ENCODE measurements around the gene RAI14.

Gene RAI14

DNA sequence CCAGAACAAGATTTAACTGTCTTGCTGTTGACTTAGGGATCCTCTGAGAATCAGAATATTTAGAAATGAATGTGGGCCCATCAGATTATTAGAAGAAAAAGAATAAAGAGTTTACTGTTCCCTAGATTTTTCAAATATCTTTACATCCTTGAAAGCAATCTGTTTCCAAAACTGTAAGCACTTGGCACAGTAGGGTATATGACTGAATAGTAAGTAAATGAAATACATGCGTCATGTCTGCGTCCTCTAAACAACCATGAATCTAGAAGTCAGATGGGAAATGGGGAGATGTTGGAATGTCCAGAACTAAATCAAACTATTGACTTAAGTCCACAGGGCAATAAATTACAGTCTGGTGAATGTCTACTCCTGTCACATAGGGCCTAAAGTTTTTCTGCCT, 209.0 kb downstream of the RAI14 start:
- DNase-seq: no peak

DNA sequence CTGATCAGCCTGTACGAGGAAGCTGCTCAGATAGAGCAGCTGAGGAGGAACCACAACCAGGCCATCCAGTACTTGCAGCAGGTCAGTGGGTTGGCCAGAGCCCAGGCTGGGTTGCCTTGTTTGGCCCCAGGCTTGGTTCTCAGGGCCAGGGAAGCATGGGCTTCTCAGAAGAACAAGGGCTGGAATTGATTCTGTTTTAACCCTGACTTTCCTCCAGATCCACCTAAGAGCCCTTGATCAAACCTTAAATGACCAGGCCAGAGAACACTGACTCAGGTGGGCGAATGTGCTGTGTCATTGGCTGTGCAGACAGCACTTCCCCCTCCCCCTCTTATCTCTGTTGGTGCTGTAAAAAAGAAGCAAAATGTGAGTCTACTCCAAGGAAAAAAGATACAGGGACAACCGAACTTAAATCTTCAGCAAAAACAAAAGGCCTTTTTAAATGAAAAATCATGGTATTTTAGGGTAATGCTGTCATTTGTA, 210.9 kb downstream of the RAI14 start:
- no peak for DNase-seq

DNA sequence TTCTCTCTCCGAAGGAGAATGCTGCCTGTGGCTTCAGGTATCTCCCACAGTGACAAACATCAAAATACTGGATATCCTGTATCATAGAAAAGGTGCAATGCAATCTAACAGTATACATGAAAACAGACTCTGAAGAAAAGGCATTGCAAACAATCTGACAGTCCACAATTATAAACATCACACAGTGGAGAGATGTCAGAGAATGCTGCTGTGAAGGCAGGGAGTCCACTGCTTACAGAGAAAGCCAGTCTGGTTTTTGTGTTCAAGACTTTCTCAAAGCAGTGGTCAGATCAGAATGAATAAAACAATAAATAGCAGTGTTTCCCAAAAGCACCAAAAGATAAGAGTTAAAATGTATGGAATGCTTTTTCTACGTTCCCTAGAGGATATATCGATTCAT, 211.5 kb downstream of the RAI14 start:
- no peak for DNase-seq

DNA sequence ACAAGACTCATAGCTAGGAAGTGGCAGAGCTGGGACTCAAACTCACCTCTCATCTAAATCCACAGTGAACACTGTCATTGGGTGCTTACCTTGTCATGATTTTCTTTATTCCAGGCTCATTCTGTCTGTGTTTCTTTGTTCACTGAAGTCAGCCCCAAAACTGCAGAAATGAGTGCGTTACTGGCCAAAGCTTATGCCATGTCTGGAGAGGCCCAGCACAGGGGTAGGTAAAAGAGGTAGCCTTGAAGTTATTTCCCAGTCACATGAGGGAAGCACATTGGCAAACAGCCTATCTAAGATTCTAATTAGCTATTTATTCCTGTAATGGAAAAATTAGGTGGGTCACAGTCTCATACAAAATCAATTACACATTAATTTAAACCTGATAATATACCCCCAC, 212.7 kb downstream of the RAI14 start:
- no peak for DNase-seq

DNA sequence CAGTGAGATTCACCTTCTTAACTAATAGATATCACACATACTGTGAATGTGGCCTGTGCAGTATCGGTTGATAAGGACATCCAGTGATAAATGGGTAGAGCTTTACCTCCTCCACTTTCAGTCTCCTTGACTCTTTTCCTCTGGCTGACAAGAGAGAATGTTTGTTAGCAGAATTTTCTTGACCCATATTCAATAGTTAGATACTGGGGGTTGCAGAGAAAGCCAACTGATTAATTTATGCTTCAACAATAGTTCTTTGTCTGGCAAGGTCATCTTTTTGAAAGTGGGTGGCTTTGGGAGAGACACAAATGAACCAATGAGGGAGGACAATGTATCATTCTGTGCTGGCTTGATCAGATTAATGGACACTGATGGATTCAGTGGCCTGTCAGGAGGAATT, 213.1 kb downstream of the RAI14 start:
- no peak for DNase-seq

DNA sequence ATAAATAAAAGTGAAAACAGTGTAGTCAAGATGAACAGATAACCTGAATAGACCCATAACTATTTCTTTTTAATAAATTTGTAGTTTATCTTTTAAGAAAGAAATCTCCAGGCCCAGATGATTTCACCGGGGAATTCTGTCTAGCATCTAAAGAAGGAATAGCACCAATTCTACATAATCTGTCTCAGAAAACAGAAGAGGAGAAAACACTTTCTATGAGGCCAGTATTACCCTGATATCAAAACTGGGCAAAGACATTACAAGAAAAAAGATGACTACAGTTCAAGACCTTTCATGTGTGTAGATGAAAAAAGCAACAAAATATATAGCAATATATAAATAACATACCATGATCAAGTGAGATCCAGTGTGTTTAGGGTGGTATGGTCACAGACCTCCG, 214.3 kb downstream of the RAI14 start:
- no peak for DNase-seq

DNA sequence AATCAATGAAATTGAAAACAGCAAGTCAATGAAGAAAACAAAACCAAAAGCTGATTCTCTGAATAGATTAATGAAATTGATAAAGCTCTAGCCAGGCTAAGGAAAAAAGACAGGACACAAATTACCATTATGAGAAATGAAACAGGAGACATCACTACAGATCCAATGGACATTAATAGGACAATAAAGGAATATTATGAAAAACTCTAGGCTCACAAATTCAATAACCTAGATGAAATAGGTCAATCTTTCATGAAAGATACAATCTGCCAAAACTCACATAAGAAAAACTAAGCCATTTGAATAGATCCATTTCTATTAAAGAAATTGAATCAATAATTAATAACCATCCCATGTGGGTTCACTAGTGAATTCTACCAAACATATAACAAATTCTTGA, 220.1 kb downstream of the RAI14 start:
- DNase-seq: no peak

DNA sequence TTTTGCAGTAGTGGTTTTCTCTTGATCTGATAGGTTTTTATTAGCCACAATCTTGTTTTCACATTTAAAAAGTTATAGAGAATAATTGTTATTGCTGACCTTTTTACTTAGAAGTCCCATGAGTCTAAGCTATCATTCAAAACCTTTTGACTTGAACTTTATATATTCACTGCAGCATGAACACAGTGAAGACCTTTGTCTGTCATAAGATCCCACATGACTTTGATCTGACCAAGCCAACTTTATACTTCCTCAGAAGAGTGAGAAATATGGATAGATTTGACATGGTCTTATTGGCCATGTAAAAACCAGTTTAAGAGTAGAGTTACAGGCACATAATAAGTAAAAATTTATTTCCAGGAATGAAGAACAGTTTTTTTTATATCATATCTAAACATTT, 225.1 kb downstream of the RAI14 start:
- no peak for DNase-seq
